GM12891 (cell line): Measurements from ENCODE around the gene MYLK.

Source experiments
- DNase-seq: peaks from one replicate; pipeline ENCODE4 v3.0.0; 2011; ENCODE audit warnings: low spot score; ENCODE audit not compliant: insufficient read length
- FAIRE-seq: peaks from 2 replicates; lab custom pipeline; 2011; peaks lifted over from hg19 to GRCh38; lab: Jason Lieb, UNC
- PAX5 ChIP-seq: IDR thresholded peaks from 2 replicates; pipeline ENCODE4 v1.6.1; 2011; ENCODE audit warnings: low read length, moderate library complexity, mild to moderate bottlenecking; ENCODE audit not compliant: insufficient read depth, severe bottlenecking
- POLR2A ChIP-seq: IDR thresholded peaks from 2 replicates; pipeline ENCODE4 v1.6.1; 2011; ENCODE audit warnings: low read depth, low read length, control low read depth
- POLR2AphosphoS5 ChIP-seq: IDR thresholded peaks from 2 replicates; pipeline ENCODE4 v1.6.1; 2011; ENCODE audit warnings: low read depth, low read length, control low read depth
- POU2F2 ChIP-seq: IDR thresholded peaks from 2 replicates; pipeline ENCODE4 v1.6.1; 2011; ENCODE audit warnings: low read depth, mild to moderate bottlenecking, control low read depth, low read length, moderate library complexity
- SPI1 ChIP-seq: IDR thresholded peaks from 2 replicates; pipeline ENCODE4 v1.6.1; 2011; ENCODE audit warnings: low read depth, low read length, control low read depth
- TAF1 ChIP-seq: IDR thresholded peaks from 2 replicates; pipeline ENCODE4 v1.6.1; 2011; ENCODE audit warnings: low read depth, low read length, control low read depth

Gene MYLK

GRCh38 chr3:123661973-123662372 lies 222.2 kb downstream of the MYLK start:
- no peak for DNase-seq
- no peak for FAIRE-seq
- TF ChIP-seq PAX5 (no peak), POLR2AphosphoS5 (no peak), TAF1 (no peak), POLR2A (no peak), SPI1 (no peak), POU2F2 (no peak)

- FAIRE-seq (no peak), DNase-seq (no peak)
- no peak for TF ChIP-seq SPI1
- TF ChIP-seq POU2F2, result no peak
- no peak for TF ChIP-seq TAF1
- no peak for TF ChIP-seq PAX5
- no peak for TF ChIP-seq POLR2AphosphoS5
- TF ChIP-seq POLR2A, result no peak
Measured at GRCh38 chr3:123660900-123661299, 223.2 kb downstream of the MYLK start.

GRCh38 chr3:123660141-123660675 lies 223.9 kb downstream of the MYLK start:
- TF ChIP-seq POU2F2, result no peak
- FAIRE-seq (no peak), DNase-seq (no peak)

- FAIRE-seq, result no peak
- no peak for TF ChIP-seq SPI1
- TF ChIP-seq TAF1, result no peak
- TF ChIP-seq POU2F2, result no peak
- TF ChIP-seq POLR2A, result no peak
- no peak for TF ChIP-seq PAX5
- no peak for TF ChIP-seq POLR2AphosphoS5
Measured at GRCh38 chr3:123658852-123659206, 225.3 kb downstream of the MYLK start.

GRCh38 chr3:123658118-123658851 lies 225.8 kb downstream of the MYLK start:
- no peak for DNase-seq
- TF ChIP-seq POLR2AphosphoS5, result no peak
- TF ChIP-seq SPI1, result no peak
- no peak for TF ChIP-seq TAF1
- TF ChIP-seq POU2F2, result no peak
- TF ChIP-seq PAX5, result no peak
- TF ChIP-seq POLR2A, result no peak
- FAIRE-seq, result no peak

More at GRCh38 chr3:123658852-123659206, 225.3 kb downstream of the MYLK start:
- no peak for DNase-seq

GRCh38 chr3:123657568-123657967 lies 226.6 kb downstream of the MYLK start:
- TF ChIP-seq POLR2A (no peak), SPI1 (no peak), TAF1 (no peak), POLR2AphosphoS5 (no peak), PAX5 (no peak), POU2F2 (no peak)
- FAIRE-seq (no peak), DNase-seq (no peak)

GRCh38 chr3:123657111-123657510 lies 227.0 kb downstream of the MYLK start:
- FAIRE-seq (no peak), DNase-seq (no peak)
- no peak for TF ChIP-seq POU2F2
- no peak for TF ChIP-seq SPI1
- no peak for TF ChIP-seq POLR2A
- TF ChIP-seq POLR2AphosphoS5, result no peak
- no peak for TF ChIP-seq PAX5
- no peak for TF ChIP-seq TAF1

GRCh38 chr3:123656691-123657090 lies 227.4 kb downstream of the MYLK start:
- FAIRE-seq, result no peak
- DNase-seq, result no peak
- TF ChIP-seq POLR2AphosphoS5 (no peak), TAF1 (no peak), SPI1 (no peak)

- TF ChIP-seq POU2F2 (no peak), TAF1 (no peak), POLR2AphosphoS5 (no peak), PAX5 (no peak), POLR2A (no peak), SPI1 (no peak)
- FAIRE-seq (no peak), DNase-seq (no peak)
Measured at GRCh38 chr3:123656274-123656673, 227.9 kb downstream of the MYLK start.

- DNase-seq (no peak), FAIRE-seq (no peak)
- no peak for TF ChIP-seq PAX5
- TF ChIP-seq POLR2A, result no peak
- TF ChIP-seq POLR2AphosphoS5, result no peak
Measured at GRCh38 chr3:123655400-123655799, 228.7 kb downstream of the MYLK start.
